SIG-M5 treated with dmso at 0.1 percent for 504 hours (cell line): ENCODE data around the gene GLI3.

Source experiments
- DNase-seq: peaks from one replicate; lab custom pipeline; 2025; ENCODE audit not compliant: unreplicated experiment; lab: John Stamatoyannopoulos, UW

Gene GLI3

DNA sequence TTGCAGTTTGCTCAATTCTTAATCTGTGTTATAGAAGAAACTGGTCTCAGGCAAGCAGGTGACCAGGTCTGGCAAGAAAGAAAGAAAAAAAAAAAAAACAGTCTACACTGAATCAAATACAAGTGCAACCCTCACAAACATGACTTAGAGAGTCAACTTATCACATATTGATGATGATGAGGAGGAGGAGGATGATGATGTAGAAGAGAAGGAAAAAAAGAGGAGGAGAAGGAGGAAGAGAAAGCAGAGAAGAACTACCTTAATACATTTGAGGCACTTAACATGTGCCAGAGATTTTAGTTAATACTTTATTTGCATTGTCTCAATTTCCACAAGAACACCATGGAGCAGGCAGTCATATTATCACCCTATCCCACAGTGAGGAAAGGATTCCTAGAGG lies 91.5 kb downstream of the GLI3 start:
- DNase-seq: no peak

DNA sequence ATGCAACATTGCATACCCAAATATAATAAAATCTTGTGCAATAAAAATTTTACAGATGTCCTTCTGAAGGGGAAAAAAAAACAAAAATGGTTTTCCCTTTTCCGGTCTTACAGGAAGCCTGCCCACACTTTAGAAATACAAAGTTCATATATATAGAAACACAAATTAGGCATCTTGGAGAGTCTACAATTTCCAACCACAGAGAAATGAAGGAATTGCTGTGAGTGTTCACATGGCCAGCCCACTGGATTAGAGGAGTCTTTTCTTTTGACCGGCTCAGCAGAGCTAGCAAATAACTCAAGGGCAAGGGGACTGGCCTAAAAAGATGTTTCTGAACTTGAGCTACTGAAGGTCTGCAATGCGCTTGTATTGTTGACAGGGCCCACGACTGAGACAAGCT lies 92.4 kb downstream of the GLI3 start:
- DNase-seq: no peak

DNA sequence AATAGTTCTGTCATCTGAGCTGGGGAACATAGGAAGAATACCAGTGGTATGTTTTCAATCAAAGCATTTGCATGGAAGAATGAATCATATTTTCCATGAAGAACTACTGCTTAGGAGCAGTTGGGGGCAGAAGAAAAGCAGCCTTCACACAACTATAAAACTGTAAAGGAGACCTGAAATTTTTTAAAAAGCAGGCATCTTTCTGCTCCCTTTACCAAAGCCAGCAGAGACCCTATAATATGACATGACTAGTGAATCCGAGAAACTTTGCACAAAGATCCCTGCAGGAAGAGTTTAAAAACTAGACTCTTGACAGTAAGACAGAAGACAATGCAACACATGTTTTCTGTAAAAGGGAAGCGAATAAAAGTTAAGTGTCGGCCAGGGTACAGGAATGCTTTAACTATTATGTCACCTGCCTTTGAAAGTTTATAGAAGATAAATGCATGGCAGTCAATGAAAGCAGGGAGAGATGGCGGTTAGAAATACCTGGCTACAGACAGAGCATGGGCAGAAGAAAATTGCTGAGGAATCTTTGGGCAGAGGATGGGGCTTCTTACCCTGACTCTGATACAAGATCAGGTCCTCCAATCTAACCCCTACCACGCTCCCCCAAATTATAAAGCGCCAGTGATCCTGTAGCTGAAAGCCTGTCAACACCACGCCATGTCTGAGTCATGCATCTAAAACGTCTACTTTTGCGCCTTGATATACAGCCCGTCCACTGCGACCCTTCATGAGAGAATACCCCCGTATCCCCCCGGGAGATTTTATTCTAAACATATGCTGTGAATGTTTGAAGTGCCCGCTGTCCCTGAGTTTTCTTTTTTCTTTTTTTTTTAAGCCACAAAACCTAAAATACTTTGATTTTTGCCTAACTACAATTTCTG lies 93.1 kb downstream of the GLI3 start:
- no peak for DNase-seq

DNA sequence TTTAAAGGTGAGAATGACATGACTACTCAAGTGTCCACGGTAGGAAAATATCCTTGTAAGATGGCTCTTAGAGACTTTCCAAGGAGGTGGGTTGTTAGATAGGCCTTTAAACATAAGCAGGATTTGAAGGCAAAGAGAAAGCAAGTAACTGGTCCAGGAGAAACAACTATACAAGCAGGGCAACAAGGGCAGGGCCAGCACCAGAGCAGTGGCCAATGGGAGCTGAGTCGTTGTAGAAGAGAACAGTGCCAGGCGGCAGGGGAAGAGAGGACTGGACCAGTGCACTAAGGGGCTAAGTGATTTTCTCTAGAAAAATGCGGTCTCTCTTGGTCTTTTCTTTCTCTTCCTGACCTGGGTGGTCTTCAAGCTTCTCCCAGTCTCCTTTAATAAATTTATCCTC lies 94.9 kb downstream of the GLI3 start:
- DNase-seq: no peak

DNA sequence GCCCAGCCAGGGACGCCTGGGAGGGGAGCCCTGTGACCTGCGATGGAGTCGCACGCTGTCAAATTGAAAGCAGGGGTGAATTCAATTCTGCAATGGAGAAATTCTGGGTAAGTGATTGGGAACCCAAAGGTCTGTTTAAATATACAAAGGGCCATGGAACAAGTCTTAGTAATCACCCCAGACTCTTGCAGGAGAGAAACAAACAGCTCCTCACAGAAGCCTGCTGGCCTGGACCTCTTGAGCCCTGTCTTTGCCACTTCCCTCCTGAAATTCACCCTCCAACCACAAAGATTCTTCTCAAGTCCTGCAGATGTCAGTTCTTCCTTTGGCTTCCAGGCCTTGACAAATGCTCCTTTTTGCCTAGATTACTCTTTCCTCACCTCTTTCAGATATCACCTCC lies 97.3 kb downstream of the GLI3 start:
- no peak for DNase-seq

DNA sequence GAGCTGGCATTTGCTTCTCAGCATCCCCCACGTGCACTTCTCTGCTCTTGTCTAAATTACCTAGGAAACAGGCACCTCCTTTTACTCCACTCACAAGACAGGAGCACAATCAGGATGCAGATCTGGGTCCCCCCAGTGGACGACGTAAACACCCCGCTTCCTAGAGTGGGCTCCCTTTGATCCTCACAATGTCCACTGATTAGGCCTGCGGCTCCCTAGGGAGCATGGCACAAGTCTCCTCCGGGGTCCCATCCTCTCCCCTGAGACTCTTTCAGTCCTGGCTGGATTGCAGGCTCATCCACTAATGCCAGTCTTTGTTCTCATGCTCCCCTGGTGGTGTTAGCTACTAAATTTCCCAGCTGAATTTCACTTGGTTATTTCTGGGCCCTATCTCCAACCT lies 98.3 kb downstream of the GLI3 start:
- DNase-seq: no peak

DNA sequence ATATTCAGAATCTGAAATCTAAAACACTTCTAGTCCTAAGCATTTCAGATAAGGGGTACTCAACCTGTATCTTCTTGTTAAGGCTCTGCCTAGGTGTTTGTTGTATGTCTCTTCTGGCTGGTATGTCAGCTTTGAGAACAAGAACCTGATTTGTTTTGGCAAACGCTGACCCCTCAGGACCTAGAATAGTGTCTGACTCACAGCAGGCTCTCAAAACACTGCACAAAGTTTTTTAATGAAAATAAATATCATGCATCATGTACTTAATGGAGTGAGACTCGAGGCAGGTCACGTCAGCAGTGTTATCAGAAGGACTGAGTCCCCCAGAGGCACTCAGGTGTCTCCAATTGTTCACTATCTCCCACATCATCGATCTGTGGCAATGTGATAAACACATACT lies 99.1 kb downstream of the GLI3 start:
- DNase-seq: no peak

DNA sequence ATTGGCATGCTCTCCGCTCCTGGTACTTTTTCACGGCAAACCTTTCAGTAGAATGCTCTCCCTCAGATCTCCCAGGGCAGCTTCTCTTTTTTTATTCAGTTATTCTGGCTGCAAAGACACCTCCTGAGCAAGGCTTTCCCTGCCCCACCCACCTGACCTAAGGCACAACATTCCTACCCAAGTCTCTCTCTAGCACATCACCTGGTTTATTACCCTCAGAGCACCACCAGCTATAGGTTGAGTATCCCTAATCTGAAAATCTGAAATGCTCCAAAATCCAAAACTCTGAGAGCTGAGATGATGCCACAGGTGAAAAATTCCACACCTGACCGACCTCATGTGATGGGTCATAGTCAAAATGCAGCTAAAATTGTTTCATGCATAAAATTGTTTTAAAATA lies 99.6 kb downstream of the GLI3 start:
- DNase-seq: no peak

DNA sequence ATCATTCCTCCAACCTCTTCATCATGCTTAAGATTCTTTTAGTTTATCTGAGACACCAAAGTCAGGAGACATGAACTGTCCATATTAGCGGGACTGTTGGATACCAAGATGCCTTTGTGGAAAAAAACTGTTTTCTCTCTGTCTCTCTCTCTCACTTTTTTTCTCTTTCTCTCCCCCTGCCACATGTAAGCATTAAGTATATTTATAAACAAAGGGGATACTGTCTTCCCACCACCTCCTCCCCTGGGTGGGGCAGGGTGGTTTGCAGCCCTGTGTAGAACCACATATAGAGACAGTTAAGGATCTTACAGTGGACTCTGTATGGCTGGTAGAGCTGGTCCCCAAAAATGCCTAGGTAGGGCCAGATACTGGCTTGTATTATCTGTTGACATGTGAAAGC lies 101.3 kb downstream of the GLI3 start:
- no peak for DNase-seq

DNA sequence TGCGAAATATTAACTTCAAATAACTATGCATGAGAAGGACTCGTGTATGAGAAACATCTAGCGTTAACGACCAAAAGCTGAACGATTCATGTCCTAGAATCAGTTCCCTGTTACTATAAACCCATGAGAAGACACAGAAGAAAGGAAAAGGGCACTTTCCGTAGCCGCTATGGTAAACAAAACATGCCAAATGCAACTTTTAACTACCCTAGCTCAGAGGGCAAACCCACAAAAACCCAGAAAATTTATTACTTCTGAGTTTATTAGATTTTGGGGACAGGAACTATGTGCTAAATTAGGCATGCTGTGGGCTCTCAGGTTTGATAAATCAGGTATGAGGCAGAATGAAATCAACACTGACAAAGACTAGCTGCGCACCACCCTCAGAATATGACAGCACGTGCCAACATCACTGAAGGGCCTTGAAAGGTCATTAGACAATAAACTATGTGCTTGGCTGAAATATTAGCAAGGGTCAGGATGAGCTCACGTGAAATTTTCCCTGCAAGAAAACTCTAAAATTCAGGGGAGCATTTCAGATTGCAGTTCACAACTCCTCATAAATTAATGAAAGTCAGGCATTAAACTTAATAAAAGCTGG lies 102.6 kb downstream of the GLI3 start:
- DNase-seq: no peak

DNA sequence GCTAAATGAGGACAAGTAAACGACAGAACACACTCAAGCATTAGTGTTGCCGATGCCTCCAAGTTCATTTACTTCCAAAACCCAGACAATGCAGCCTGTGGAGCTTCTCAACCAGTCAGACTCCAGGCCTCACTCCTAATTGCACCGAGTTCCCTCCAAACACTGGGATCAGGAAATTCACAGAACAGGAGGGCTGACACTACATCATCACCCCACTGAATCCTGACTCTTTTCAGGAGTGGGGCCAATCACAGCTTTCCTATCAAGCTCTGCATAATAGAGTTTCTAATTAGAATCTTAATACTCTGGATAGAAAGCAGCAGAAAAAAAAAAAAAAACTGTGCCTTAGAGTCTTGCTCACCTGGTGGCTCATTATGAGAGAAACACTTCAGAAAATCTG lies 103.7 kb downstream of the GLI3 start:
- no peak for DNase-seq

DNA sequence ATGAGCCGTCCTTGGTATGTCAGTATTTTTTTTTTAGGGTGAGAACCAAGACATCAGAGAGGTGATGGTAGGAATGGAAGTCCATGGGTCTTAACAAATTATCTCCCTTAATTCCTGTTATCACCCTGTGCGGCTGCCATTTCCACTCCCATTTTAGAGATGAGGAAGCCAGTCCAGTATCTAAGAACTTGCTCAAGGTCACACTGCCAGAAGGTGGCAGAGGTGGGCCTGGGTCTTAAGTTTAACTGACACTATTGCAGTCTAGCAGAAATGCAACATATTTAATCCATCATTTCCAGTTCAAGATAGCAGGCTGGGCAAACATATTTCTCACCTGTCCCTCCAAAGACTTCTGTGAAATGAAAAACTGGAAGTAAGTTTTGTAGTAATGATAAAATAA lies 108.3 kb downstream of the GLI3 start:
- no peak for DNase-seq

DNA sequence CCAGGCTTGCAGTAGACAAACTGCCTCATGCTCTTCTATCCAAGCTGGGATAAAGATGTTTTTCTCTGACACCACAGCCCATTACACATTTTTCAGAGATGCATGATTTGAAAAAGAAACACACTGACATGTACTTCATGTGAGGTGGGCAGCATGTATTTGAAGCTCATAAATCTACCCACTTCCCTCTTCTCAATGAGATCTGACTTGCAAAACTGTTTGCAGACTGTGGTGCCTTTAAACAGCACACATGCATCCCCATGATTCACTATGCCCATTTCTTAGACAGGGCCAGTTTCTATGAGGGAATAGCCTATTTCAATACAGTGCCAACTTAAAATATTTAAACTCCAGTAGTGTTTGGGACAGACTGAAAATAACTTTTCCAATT lies 109.8 kb downstream of the GLI3 start:
- DNase-seq: no peak

DNA sequence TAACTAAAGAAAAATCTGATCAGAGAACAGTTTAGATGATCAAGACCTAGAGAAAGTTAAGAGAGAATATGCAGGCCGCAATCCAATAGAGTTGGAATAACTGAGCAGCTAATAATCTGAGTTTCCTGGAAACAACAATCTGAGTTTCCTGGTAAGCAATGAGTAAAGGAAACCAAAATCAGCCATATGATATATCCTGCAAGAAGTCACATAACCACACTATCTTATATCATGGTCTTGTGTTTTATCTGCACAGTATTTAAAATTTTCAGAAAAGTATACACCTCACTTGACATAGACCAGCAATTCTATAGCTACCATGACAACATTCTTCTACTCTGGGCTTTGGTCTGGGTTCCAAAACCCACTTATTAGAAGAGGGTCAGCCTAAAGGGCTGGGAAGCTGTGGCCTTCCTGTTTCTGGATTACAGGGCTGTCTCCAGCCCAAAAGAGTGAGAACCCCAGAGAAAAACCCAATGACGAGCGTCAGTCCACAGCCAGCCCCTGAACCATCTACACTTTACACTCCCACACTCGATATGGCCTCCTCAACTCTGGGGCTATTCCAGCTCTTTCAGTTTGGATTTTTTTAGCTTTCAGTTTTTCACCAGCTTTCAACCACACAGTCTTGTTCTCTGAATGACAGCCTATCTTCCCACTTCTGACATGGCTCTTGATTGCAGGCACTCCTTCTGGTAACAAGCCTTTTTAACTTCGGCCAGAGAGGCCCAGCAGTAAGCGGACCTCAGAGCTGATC lies 110.4 kb downstream of the GLI3 start:
- no peak for DNase-seq

DNA sequence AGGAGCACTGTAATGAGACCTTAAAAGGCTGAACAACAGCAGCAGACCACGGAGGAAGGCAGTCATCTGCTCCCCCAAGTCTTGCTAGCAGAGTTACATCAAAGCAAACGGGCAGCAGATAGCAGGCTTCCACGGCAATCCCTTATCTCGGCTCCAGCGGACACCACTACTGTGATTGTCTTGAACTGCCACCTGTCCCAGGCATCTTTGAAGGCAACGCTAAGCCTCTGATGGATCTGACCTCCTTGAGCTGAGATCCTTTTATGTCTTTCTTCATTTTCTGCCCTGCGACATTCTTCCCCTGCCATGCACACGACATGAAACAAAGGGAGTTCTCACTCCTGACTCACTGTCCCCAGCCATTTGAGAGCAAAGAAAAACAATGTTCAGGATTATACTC lies 111.7 kb downstream of the GLI3 start:
- no peak for DNase-seq

DNA sequence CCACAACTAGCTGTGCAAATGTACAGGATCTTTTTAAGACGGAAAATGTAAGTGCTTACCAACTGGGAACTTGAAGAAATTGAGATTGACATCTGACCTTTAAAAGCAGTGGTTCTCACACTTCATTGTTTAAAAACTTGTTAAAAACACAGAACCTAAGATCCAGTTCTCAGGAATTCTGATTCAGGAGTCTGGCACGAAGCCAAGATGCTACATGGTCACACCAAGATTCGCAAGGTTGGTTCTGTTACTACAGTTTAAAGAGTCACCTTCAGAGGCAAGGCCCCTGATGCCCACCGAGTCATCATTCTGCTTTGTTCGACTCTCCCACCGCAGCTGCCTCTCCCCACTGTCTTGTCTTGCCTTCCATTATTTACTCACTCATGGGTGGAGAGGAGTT lies 113.3 kb downstream of the GLI3 start:
- no peak for DNase-seq

DNA sequence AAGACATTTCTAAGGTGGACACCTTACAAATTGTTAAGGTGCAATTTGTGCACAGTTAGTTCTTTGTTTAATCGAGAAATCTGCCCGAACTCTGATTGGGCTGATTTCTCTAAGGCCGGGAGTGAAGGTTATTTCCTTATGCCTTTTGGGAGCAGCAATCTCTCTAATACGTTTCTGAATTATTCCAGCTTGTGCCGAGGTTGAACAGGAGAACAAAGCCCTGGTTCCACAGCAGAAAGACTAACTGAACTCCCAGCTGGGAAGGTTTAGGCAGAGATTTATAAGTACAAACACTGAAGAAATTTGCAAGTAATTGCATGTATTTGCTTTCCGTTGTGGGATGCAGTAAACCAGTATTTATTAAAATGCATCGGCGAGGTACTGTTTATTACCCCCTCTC lies 116.8 kb downstream of the GLI3 start:
- no peak for DNase-seq

DNA sequence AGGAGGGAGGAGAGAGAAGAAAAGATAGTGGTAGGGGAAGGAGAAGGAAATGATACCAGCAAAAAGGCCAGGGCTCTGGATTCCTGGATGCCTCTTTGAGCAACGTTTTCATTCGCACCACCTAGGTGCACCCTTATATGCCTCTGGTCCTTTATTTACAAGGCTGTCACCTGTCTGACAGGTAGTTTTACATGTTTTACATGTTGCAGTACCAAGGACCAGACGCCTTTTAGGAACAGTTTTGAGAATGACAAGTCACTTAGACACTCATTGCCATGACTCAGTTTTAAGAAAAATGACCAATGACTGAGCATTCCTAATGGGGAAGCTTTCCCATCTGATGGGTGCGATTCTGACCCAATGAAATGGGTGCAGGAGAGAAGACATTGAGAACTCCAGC lies 119.8 kb downstream of the GLI3 start:
- no peak for DNase-seq

DNA sequence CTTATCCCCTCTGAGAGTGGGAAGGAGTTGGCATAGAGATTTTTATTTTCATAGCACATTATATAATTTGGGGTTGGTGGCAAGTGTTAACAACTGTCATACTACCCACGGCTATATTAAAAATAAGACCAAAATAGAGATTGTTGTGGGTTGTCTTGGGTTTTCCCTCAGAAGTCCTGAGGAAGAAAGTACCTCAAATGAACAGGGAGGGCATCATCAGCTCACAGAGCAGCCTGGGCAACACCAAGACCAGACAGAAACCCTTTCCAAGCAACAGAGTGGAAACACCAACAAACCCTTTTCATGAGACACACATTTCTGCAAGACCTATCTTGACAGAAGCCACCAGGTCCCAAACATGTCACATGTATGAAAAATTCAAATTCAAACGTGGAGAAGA lies 121.2 kb downstream of the GLI3 start:
- no peak for DNase-seq

DNA sequence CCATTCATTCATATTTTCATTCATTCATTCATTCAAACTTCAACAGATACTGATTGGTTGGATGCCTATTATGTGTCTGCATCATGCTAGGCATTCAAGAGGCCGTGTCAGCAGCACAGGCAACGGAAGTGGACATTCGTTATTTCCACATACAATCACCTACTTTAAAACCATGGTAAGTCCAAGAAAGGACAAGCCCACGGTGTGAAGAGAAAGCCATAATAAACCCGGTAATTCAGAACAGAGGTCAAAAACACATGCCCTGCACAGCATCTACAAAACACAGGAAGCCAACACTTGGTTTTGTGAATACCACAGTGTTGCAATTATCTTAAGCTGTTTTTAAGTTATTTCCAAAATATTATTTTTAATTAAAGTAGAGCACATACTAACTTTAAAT lies 126.7 kb downstream of the GLI3 start:
- DNase-seq: no peak

DNA sequence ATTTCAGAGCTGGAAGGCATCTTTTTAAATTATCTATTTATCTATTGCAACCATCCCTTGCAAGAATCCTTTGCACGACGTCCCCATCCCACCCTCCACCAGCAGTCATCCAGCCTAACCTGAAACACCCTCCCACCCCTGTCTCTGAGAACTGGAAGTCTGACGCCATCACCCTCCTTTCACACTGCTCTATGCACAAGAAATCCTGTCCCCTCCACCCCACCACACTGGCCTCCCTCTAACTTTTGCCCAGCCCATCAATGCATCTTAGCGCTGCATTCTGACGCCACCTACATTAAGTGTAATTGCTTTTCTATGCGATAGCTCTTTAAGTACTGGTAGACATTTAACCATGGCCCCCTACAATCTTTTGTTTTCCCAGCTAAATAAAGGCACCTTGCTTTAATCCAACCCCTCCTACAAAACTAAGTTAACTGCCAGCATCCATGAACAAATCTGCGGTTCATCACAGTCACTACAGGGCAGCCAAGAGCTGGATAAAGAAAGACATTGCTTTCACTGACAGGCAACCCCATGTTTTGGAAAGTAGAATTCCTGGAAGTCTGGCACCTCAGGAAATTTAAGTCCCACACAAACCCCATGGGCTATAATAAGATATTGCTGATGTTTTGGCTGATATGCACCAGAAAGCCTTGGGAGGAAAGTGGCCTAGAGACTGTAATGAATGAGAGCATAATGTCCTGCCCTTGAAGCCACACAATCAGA lies 128.0 kb downstream of the GLI3 start:
- DNase-seq: no peak
